BE2C (cell line): Measurements from ENCODE around the gene PIP5K1C.

Experiments
- DNase-seq: peaks from one replicate; pipeline ENCODE4 v3.0.0-alpha.2; 2020
- H3K27me3 ChIP-seq: fragments of 250-450 bp; sonication (Bioruptor Pico); 2 replicates; pipeline ENCODE4 v1.5.1; 2020; ENCODE audit warnings: mild to moderate bottlenecking
- H3K36me3 ChIP-seq: fragments of 250-450 bp; sonication (Bioruptor Pico); 2 replicates; pipeline ENCODE4 v1.5.1; 2020; ENCODE audit warnings: mild to moderate bottlenecking
- H3K4me1 ChIP-seq: fragments of 250-450 bp; sonication (Bioruptor Pico); 2 replicates; pipeline ENCODE4 v1.5.1; 2020
- H3K4me3 ChIP-seq: 2 replicates; pipeline ENCODE4 v1.5.1; 2011; ENCODE audit warnings: low read depth, low read length
- H3K9me3 ChIP-seq: fragments of 250-450 bp; sonication (Bioruptor Pico); 2 replicates; pipeline ENCODE4 v1.5.1; 2020
- CTCF ChIP-seq: IDR thresholded peaks from 2 replicates; pipeline ENCODE4 v1.5.1; 2012; ENCODE audit warnings: mild to moderate bottlenecking, low read depth, low read length

Gene PIP5K1C

DNA sequence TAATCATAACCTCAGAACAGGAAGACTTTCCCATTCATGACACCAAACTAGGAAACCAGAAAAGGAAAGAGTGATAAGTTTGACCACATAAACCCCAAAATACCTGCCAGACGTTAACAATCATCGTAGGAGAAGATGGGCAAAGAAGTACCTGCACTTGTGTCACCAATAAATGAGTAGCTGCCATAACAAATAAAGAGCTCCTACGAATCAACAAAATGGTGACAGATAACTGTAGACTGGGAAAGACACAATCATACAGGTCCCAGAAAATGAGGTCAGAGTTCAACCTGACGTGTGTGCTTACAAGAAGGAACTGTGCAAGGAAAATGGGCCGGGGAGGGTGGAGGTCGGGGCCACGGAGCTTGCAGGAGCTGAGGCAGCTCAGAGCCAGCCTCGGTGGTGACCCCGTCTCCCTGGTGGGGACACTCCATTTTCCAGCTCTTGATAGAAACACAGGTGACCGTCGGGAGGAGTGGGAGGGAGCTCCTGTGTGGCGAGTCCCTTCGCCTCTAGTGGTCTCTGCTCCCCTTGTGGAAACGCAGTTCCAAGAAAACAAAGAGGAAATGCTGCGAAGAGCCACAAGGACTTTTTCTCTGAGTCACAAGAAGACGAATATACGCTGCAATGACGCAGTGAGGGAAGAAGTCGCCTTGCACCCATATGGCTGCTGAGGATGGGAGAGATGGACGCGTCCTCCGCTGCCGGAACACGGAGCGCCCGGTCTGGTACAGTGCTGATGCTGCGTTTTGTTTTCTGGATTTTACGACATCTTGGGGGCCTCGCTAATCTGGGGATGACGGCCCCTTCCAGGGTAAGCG, 9.5 kb downstream of the PIP5K1C start:
- DNase-seq: no peak
- Histone ChIP-seq H3K4me1 (no peaks in the 10 kb centered on the region), H3K9me3 (0 out of 2 replicates have a peak, but pooled peaks cover 3% of the 10 kb centered on the region), H3K27me3 (no peaks in the 10 kb centered on the region), H3K36me3 (no peaks in the 10 kb centered on the region), H3K4me3 (no peak overlapping the region)
- TF ChIP-seq CTCF: no peak

DNA sequence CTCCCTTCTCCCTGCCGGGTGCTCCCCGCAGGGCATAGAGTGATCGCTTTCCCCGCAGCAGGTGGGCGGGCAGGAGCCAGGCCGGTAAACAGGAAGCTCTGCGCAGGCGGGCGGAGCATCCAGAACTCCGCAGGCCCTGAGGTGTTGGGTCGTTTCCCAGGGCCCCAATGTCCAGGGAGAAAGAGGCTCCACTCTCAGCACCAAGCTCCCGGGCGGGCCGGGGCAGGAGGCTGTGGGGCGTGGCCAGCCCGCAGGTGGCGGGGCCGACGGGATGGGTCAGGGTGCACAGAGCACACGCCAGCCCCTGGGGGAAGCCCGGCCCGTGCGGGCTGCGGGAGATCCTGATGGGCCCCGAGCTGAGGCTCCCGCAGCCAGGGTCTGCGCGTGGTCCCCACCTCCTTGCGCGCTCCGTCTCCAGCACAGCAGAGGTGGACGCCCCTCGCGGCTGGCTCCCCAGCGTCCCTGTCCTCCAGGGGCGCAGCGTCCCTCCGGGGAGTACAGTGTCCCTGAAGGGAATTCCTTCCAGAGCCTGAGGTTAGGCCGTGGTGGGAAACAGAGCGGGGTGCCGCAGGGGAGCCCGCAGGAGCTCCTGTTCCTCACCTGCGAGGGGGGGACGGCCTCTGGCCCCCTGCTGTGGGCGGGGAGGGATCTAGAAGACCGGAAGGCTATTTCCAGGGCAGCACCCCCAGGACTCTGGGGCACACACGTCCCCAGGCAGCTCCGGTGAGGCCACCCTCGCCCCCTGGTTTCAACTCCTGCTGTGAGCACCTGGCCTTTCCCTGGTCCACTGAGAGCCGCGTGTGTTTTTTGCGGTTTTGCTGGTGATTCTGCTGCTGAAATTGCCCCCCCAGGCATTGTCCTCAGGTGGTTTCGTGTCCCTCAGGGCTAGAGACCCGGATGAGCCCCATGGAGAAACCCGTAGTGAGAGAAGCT, 12.2 kb downstream of the PIP5K1C start:
- Histone ChIP-seq H3K4me3 (no peak overlapping the region), H3K9me3 (0 out of 2 replicates have a peak, but pooled peaks cover 5% of the 10 kb centered on the region), H3K4me1 (no peaks in the 10 kb centered on the region), H3K36me3 (no peaks in the 10 kb centered on the region), H3K27me3 (no peaks in the 10 kb centered on the region)
- no peak for DNase-seq
- no peak for TF ChIP-seq CTCF

GRCh38 chr19:3687393-3687773, 12.9 kb downstream of the PIP5K1C start:
- Histone ChIP-seq H3K9me3 (0 out of 2 replicates have a peak, but pooled peaks cover 5% of the 10 kb centered on the region), H3K4me1 (no peaks in the 10 kb centered on the region), H3K36me3 (no peaks in the 10 kb centered on the region), H3K27me3 (no peaks in the 10 kb centered on the region), H3K4me3 (no peak overlapping the region)
- DNase-seq: no peak
- TF ChIP-seq CTCF: no peak

- 0 out of 2 replicates have a peak, but pooled peaks cover 2% of the 10 kb centered on the region for H3K9me3 ChIP-seq
- no peaks in the 10 kb centered on the region for H3K4me1 ChIP-seq
- no peak for DNase-seq
- H3K27me3 ChIP-seq: no peaks in the 10 kb centered on the region
- no peak for TF ChIP-seq CTCF
- H3K4me3 ChIP-seq: no peak overlapping the region
- no peaks in the 10 kb centered on the region for H3K36me3 ChIP-seq
These were observed 15.4 kb downstream of the PIP5K1C start for GRCh38 chr19:3684817-3685410.

GRCh38 chr19:3684054-3684816, 16.0 kb downstream of the PIP5K1C start:
- DNase-seq: no peak
- Histone ChIP-seq H3K27me3 (no peaks in the 10 kb centered on the region), H3K4me1 (no peaks in the 10 kb centered on the region), H3K4me3 (no peak overlapping the region), H3K9me3 (0 out of 2 replicates have a peak, but pooled peaks cover 2% of the 10 kb centered on the region), H3K36me3 (no peaks in the 10 kb centered on the region)
- no peak for TF ChIP-seq CTCF
